Liver (tissue), 9 donors: ENCODE results near the gene FBRS. TPM values are rescaled to one million over a fixed set of nuclear protein-coding genes. Genes with fewer than 3 reads are reported as not detected.

Source experiments
- DNase-seq: peaks from one replicate; pipeline ENCODE4 v3.0.0-alpha.2; 2017; ENCODE audit warnings: low spot score
- H3K27ac ChIP-seq, 2 donors: one replicate each; pipeline ENCODE4 v1.7.0; 2013; ENCODE audit warnings: inconsistent platforms in 2 of 2, low read length in 2 of 2, control low read depth in 1 of 2, low read depth in 1 of 2, mild to moderate bottlenecking in 1 of 2
- H3K27me3 ChIP-seq, 4 donors: one replicate each; pipeline versions ENCODE4 v1.6.1 to v1.7.0; 2013; ENCODE audit warnings: low read length in 3 of 4, inconsistent platforms in 1 of 4, mild to moderate bottlenecking in 1 of 4, moderate library complexity in 1 of 4; ENCODE audit not compliant: control insufficient read depth in 4 of 4, insufficient read depth in 4 of 4
- H3K36me3 ChIP-seq, 4 donors: one replicate each; pipeline versions ENCODE4 v1.6.1 to v1.7.0; 2013; ENCODE audit warnings: low read length in 3 of 4, mild to moderate bottlenecking in 3 of 4, low read depth in 1 of 4, moderate library complexity in 1 of 4; ENCODE audit not compliant: control insufficient read depth in 4 of 4, insufficient read depth in 3 of 4
- H3K4me1 ChIP-seq, 4 donors: one replicate each; pipeline versions ENCODE4 v1.6.1 to v1.7.0; 2013; ENCODE audit warnings: low read length in 3 of 4, mild to moderate bottlenecking in 3 of 4, moderate library complexity in 1 of 4; ENCODE audit not compliant: control insufficient read depth in 4 of 4, insufficient read depth in 4 of 4
- H3K4me3 ChIP-seq, 3 donors: one replicate each; pipeline versions ENCODE4 v1.6.1 to v1.7.0; 2013; ENCODE audit warnings: low read length in 3 of 3, control low read depth in 1 of 3, low read depth in 1 of 3, mild to moderate bottlenecking in 1 of 3
- H3K9ac ChIP-seq, 2 donors: one replicate each; pipeline ENCODE4 v1.7.0; 2013; ENCODE audit warnings: low read length in 2 of 2, mild to moderate bottlenecking in 2 of 2, moderate library complexity in 2 of 2, control low read depth in 1 of 2, low read depth in 1 of 2
- H3K9me3 ChIP-seq, 4 donors: one replicate each; pipeline versions ENCODE4 v1.6.1 to v1.7.0; 2013; ENCODE audit warnings: low read length in 3 of 4; ENCODE audit not compliant: control insufficient read depth in 4 of 4
- ATF3 ChIP-seq: IDR thresholded peaks from 2 replicates; pipeline ENCODE4 v1.6.1; 2016; ENCODE audit warnings: antibody characterized with exemption
- CTCF ChIP-seq: fragments of 150-350 bp; IDR thresholded peaks from 2 replicates; pipeline ENCODE4 v1.5.1; 2017; ENCODE audit warnings: improper control_type of control experiment, low read depth, low read length; ENCODE audit not compliant: missing input control
- EGR1 ChIP-seq, 2 donors: IDR thresholded peaks; 2 replicates each; pipeline ENCODE4 v1.6.1; 2016 to 2018; ENCODE audit warnings: antibody characterized with exemption in 2 of 2, low read depth in 2 of 2
- FOXA1 ChIP-seq: IDR thresholded peaks from 2 replicates; pipeline ENCODE4 v1.6.1; 2016; ENCODE audit warnings: antibody characterized with exemption
- FOXA2 ChIP-seq: IDR thresholded peaks from 2 replicates; pipeline ENCODE4 v1.6.1; 2016; ENCODE audit warnings: antibody characterized with exemption
- GABPA ChIP-seq, 2 donors: IDR thresholded peaks in 1 of 2; conservative IDR thresholded peaks in 1 of 2; 2 replicates each; pipeline ENCODE4 v1.6.1; 2016; ENCODE audit warnings: antibody characterized with exemption in 2 of 2, mild to moderate bottlenecking in 1 of 2, moderate library complexity in 1 of 2
- HNF4A ChIP-seq, 2 donors: conservative IDR thresholded peaks; 2 replicates each; pipeline ENCODE4 v1.6.1; 2016; ENCODE audit warnings: antibody characterized with exemption in 2 of 2, mild to moderate bottlenecking in 2 of 2
- HNF4G ChIP-seq: IDR thresholded peaks from 2 replicates; pipeline ENCODE4 v1.6.1; 2016; ENCODE audit warnings: antibody characterized with exemption
- JUND ChIP-seq, 2 donors: IDR thresholded peaks; 2 replicates each; pipeline ENCODE4 v1.6.1; 2016; ENCODE audit warnings: antibody characterized with exemption in 2 of 2
- MAX ChIP-seq: IDR thresholded peaks from 2 replicates; pipeline ENCODE4 v1.6.1; 2016; ENCODE audit warnings: antibody characterized with exemption
- NR2F2 ChIP-seq: IDR thresholded peaks from 2 replicates; pipeline ENCODE4 v1.6.1; 2016; ENCODE audit warnings: antibody characterized with exemption
- RAD21 ChIP-seq, 2 donors: IDR thresholded peaks; 2 replicates each; pipeline ENCODE4 v1.6.1; 2016; ENCODE audit warnings: antibody characterized with exemption in 2 of 2, mild to moderate bottlenecking in 2 of 2
- REST ChIP-seq: IDR thresholded peaks from 2 replicates; pipeline ENCODE4 v1.6.1; 2016; ENCODE audit warnings: antibody characterized with exemption, mild to moderate bottlenecking
- RXRA ChIP-seq, 2 donors: IDR thresholded peaks; 2 replicates each; pipeline ENCODE4 v1.6.1; 2017 to 2018; ENCODE audit warnings: antibody characterized with exemption in 2 of 2, mild to moderate bottlenecking in 1 of 2
- SP1 ChIP-seq: IDR thresholded peaks from 2 replicates; pipeline ENCODE4 v1.6.1; 2018; ENCODE audit warnings: antibody characterized with exemption, mild to moderate bottlenecking
- TAF1 ChIP-seq: conservative IDR thresholded peaks from 2 replicates; pipeline ENCODE4 v1.6.1; 2016; ENCODE audit warnings: antibody characterized with exemption, mild to moderate bottlenecking
- YY1 ChIP-seq: IDR thresholded peaks from 2 replicates; pipeline ENCODE4 v1.6.1; 2016; ENCODE audit warnings: antibody characterized with exemption, mild to moderate bottlenecking
- ZBTB33 ChIP-seq: IDR thresholded peaks from 2 replicates; pipeline ENCODE4 v1.6.1; 2016; ENCODE audit warnings: antibody characterized with exemption
- WGBS: extraction: QIAGEN DNeasy Blood & Tissue Kit; methylation state at CpG from one replicate; pipeline ENCODE4 v1.1.7; 2013; 5-methylcytosine and 5-hydroxymethylcytosine counted together
- polyA plus RNA-seq, 2 donors: library from polyadenylated mRNA; stranded (reverse) in 1 of 2; unstranded in 1 of 2; fragments of 200-250 nt in 1 of 2; fragments of >200 nt in 1 of 2; fragmentation: Nextera tagmentation in 1 of 2; extraction: Ambion mirVana in 1 of 2; gene quantifications; one replicate each; pipeline versions ENCODE4 v1.2.1 to v1.2.3, GENCODE V29; 2013 to 2015
- total RNA-seq, 2 donors: library from RNA; depleted of rRNA; stranded (reverse); fragments of >200 nt; gene quantifications; one replicate each; pipeline ENCODE4 v1.2.3, GENCODE V29; 2014
- donor health status: healthy.
- donor health status: healthy.
- donor health status: healthy.
- donor health status: healthy.
- donor health status: healthy.

The FBRS gene
- total RNA-seq (10 to 100 TPM in 1 of 2 donors, 1 to 10 TPM in 1; 7.3 to 15.1 TPM), polyA plus RNA-seq (10 to 100 TPM in 1 of 2 donors, 1 to 10 TPM in 1; 4.1 to 15.5 TPM)

- Histone ChIP-seq H3K9me3 (no peaks in the 10 kb centered on the region), H3K9ac (peak within 1 kb of the TSS; percentile 94), H3K4me1 (peaks cover 3 to 33% (median 29%) of the 10 kb centered on the region in 4 donors), H3K4me3 (peak within 1 kb of the TSS; percentile 77 to 88 (median 83)), H3K27me3 (no peaks in the 10 kb centered on the region), H3K36me3 (peaks cover 15 to 39% (median 28%) of the 10 kb centered on the region in 4 donors), H3K27ac (peak within 1 kb of the TSS; percentile 93 to 95)
- TF ChIP-seq ATF3, result peak; percentile 44
- TF ChIP-seq NR2F2, result peak; percentile 8
- peak; percentile 46 for TF ChIP-seq REST
- TF ChIP-seq JUND (IDR thresholded peaks at IDR 0.05), result no peak
- no peak for TF ChIP-seq FOXA1
- TF ChIP-seq ZBTB33, result no peak
- TF ChIP-seq RAD21 (IDR thresholded peaks at IDR 0.05), result peak; percentile 57 to 66
- peak; percentile 57 for TF ChIP-seq MAX
- peak; percentile 94 for TF ChIP-seq YY1
- peak; percentile 86 to 88 for TF ChIP-seq EGR1 (IDR thresholded peaks at IDR 0.05; ENCODE audit: low read depth in 2 of 2)
- peak; percentile 14 for TF ChIP-seq TAF1
- TF ChIP-seq FOXA2, result peak; percentile 19
- peak; percentile 35 to 81 for TF ChIP-seq GABPA (IDR thresholded peaks at IDR 0.05 in 1 of 2, conservative IDR thresholded peaks at IDR 0.05 in 1 of 2)
- no peak for TF ChIP-seq HNF4A (conservative IDR thresholded peaks at IDR 0.05)
- TF ChIP-seq SP1, result peak; percentile 95
- TF ChIP-seq HNF4G, result no peak
- peak; percentile 21 to 48 for TF ChIP-seq RXRA (IDR thresholded peaks at IDR 0.05)
- peak; percentile 75 for TF ChIP-seq CTCF
- peak; percentile 99 for DNase-seq
- under 1% methylated on average over 86 of the region's 86 CpGs for WGBS
Measured at GRCh38 chr16:30657866-30658730, at the start of gene FBRS. TSS of gene FBRS (plus strand) at chr16:30658431. CDS start at chr16:30659519, 1,088 bp downstream.
